GM12864 (cell line): ENCODE measurements around the gene NOBOX.
"Not testable (repeated sequence)": the region's sequence is repeated elsewhere in the genome, so short reads cannot be mapped to it uniquely, and the experiment has no call there.

Source experiments
- DNase-seq: peaks from one replicate; pipeline ENCODE4 v3.0.0-alpha.2; 2011; ENCODE audit warnings: low read depth
- H3K4me3 ChIP-seq: 2 replicates; pipeline ENCODE4 v1.5.1; 2011; ENCODE audit warnings: mild to moderate bottlenecking, low read depth, low read length, control low read depth
- TF ChIP-seq, protein P1 (sequence below): IDR thresholded peaks from 2 replicates; pipeline ENCODE4 v1.5.1; 2011; ENCODE audit warnings: low read depth, mild to moderate bottlenecking, moderate library complexity, low read length, control low read depth, inconsistent platforms; ENCODE audit errors: missing control alignments

Gene NOBOX

DNA sequence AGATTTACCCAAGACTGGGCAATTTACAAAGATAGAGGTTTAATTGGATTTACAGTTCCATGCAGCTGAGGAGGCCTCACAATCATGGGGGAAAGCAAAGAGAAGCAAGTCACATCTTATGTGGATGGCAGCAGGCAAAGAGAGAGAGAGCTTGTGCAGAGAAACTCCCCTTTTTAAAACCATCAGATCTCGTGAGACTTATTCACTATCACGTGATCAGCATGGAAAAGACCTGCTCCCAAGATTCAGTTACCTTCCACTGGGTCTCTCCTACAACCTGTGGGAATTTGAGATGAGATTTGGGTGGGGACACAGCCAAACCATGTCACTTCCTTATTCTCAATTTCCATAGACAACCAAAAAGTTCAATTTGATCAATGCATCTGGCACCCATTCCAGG, 24.9 kb upstream of the NOBOX start:
- H3K4me3 ChIP-seq, result no peak overlapping the region

DNA sequence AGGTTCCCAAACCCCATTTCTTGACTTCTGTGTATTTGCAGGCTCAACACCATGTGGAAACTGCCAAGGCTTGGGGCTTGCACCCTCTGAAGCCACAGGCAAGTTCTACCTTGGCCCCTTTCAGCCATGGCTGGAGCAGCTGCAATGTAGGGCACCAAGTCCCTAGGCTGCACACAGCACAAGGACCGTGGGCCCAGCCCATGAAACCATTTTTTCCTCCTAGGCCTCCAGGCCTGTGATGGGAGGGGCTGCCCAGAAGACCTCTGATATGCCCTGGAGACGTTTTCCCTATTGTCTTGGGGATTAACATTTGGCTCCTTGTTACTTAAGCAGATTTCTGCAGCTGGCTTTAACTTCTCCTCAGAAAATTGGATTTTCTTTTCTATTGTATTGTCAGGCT, 24.0 kb upstream of the NOBOX start:
- H3K4me3 ChIP-seq, result not testable (repeated sequence)

More for the DNA sequence above, 24.9 kb upstream of the NOBOX start:
- no peak for DNase-seq
- TF ChIP-seq, protein P1, sequence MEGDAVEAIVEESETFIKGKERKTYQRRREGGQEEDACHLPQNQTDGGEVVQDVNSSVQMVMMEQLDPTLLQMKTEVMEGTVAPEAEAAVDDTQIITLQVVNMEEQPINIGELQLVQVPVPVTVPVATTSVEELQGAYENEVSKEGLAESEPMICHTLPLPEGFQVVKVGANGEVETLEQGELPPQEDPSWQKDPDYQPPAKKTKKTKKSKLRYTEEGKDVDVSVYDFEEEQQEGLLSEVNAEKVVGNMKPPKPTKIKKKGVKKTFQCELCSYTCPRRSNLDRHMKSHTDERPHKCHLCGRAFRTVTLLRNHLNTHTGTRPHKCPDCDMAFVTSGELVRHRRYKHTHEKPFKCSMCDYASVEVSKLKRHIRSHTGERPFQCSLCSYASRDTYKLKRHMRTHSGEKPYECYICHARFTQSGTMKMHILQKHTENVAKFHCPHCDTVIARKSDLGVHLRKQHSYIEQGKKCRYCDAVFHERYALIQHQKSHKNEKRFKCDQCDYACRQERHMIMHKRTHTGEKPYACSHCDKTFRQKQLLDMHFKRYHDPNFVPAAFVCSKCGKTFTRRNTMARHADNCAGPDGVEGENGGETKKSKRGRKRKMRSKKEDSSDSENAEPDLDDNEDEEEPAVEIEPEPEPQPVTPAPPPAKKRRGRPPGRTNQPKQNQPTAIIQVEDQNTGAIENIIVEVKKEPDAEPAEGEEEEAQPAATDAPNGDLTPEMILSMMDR, result no peak

DNA sequence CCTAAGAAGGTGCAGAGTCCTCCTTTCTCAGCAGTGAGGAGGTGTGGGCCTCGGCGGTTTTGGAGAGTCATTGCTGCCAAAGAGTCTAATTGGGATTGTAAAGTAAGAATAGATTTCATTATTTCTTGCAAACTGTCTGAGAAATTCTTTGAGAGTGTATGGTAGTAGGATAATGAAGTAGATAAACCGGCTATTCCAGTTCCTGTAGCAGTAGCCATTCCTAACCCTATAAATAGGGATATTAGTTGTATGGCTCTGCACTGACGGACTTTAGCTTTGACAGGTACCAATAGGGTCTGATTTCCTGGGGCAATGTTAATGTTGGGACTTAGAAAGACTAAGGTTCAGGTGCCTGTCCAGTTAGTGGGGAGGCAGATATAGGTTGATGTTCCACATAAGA, 15.4 kb upstream of the NOBOX start:
- DNase-seq, H3K4me3 ChIP-seq: not testable (repeated sequence)

More for the DNA sequence above, 24.0 kb upstream of the NOBOX start:
- DNase-seq, result not testable (repeated sequence)

DNA sequence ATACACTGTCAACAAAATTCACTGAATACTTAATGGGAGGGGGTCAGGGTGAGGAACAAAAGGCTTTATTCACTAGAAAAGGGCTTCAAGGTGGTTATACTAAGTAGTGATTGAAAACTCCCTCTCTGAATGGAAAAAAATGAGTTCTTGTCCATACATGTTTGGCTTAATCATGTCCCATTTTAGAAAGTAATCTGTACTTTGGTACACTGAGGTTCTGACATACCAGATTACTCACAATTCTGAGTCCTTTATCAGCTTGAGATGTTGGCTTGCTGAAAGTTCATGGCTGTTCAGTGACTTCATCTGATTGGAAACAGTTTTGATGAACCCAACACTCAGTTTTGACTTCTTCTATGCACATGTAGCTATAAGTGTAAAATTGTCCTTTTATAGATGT, 12.8 kb upstream of the NOBOX start:
- TF ChIP-seq, protein P1, result no peak
- DNase-seq, result no peak
- H3K4me3 ChIP-seq, result no peak overlapping the region

DNA sequence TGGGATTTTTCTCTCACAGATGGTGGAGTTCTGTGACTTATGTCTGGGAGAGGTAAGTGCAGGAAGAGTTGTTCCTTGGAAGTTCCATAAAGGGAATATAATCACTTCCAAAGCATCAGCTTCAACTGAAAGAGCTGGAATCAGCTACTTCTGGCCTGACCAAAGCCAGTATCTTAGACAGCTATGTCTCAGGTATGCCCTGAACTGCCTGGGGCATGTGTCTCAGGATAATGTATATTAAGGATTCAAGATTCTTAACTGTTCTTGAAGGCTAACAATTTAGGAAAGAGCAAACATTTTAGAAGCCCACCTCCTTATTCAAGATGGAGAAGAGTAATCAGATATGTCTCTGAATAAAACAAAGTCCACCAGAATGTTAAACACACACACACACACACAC, 12.4 kb upstream of the NOBOX start:
- TF ChIP-seq, protein P1, result no peak
- DNase-seq, result no peak

DNA sequence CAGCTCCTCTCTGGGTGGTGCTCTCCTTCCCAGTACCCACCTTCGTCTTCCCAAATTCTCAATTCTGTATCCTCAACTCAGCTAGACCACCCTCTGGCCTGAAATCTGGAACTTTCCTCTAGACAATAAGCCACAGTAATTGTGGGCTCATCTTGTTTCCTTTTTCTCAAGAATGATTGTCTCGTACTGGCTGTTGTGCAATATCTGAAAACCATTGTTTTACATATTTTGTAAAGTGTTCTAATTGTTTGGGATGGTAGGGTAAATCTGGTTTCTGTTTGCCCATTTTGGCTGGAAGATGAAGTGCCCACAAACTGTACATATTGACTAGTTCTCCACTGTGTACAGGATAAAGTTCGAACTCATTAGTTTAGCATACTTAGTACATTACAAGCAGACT, 11.3 kb upstream of the NOBOX start:
- no peak for DNase-seq
- no peak overlapping the region for H3K4me3 ChIP-seq
- TF ChIP-seq, protein P1, result no peak

More for the DNA sequence above, 12.4 kb upstream of the NOBOX start:
- no peak overlapping the region for H3K4me3 ChIP-seq

DNA sequence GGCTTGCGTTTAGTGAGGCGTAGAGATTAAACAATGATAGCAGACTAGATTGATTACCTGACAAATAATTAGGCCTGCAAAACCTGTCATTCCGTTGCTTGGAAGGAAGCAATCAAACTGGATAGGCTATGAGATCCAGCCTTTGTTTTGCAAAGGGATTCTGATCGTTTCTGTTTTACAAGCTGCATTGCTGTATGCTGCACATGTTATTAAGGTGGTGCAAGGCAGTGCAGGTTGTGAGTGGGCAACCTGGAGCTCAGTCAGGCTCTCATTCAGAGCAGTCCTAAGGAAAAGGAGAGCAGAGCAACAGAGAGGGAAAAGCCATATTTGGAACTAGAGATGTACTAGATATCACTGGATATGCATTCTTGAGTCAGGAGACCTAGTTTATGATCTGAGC, 6.9 kb upstream of the NOBOX start:
- TF ChIP-seq, protein P1, result no peak
- DNase-seq, result no peak
- H3K4me3 ChIP-seq, result no peak overlapping the region

DNA sequence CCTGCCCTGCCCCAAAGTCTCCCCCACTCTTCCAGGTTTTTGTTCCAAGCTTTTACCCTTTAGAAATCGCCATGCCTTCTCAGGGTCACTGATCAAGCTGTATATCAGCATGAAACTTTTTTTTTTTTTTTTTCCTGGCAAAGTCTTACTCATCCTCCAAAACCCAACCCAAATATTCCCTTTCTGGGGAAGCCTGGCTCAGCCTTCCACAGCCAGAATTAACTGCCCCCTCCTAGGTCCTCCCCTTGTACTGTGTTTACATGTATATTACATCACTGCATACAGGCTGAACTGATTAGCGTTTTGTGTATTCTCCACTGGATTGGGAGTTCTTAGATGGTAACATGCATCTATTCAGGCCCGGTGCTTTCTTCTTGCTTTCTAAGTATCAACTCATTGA, 4.6 kb upstream of the NOBOX start:
- TF ChIP-seq, protein P1, result no peak
- no peak overlapping the region for H3K4me3 ChIP-seq
- DNase-seq, result no peak
